Medulla oblongata (tissue), 1 donor: ENCODE measurements around the gene RIMS1.
"Not testable (repeated sequence)": the region's sequence is repeated elsewhere in the genome, so short reads cannot be mapped to it uniquely, and the experiment has no call there.

Experiments
- DNase-seq: peaks from one replicate; pipeline ENCODE4 v3.0.0-alpha.2; 2015; ENCODE audit errors: extremely low spot score

RIMS1 gene

GRCh38 chr6:71982389-71982788 lies 96.0 kb downstream of the RIMS1 start:
- no peak for DNase-seq

DNA sequence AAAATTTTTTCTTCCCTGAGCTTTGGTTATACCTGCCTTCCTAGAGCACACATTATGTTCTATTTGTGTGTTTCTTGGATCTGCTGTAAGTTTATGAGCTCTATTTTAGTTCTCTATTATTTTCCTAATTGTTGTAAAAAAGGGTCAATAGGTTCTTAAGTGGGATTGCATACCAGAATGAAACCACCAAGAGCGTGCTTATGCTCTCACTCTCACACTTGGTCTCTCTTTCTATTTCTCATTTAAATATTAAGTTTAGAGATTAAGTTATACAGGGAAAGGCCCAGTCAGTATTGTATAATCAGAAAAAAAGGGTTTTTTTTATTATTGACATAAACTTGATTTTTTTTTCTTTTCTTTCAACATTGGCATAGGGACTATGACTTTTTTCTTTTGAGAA lies 96.8 kb downstream of the RIMS1 start:
- DNase-seq, result no peak

DNA sequence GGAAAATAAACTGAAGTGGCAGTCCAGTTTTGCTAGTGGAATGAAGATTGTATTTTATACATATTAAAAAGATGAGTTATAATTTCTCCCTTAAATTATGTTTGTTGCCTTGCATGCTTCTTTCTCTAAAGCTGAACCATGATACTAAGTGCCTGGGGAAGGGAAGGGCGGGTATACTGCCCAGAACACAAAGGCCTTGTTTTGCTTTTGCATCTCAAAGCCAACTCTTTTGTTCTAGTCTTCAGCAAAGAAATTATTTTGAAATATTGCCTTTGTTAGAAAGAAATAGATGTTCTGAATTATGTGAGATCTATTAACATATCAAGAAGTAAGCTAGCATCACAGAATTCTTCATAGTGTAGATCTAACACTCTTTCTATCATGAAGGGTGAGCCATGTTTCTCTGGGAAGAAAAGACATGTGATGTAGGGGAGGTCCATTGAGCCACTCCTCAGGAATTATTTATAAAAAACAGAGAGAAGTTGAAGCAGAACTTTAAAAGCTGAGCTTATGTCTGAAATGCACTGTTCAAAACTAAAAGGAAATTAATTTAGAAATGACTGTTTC lies 108.4 kb downstream of the RIMS1 start:
- DNase-seq, result peak; percentile 4

DNA sequence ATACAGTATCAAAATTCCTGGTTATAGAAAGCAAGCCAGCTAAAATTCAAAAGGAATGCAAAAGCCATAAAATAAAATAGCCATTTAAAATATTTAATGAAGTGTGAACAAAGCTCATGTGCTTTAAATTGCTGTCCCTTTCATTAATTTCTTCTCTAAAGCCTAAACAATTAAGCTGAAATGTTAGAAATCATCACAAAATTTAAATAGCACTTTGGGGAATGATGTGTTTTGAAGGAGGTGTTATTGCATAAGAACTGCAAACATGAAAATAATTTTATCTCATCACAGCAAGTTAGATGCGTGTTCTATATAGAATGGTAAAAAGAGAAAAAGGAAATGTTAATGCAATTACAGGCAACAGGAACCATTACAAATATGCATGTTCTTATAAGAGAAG lies 111.0 kb downstream of the RIMS1 start:
- DNase-seq, result no peak

DNA sequence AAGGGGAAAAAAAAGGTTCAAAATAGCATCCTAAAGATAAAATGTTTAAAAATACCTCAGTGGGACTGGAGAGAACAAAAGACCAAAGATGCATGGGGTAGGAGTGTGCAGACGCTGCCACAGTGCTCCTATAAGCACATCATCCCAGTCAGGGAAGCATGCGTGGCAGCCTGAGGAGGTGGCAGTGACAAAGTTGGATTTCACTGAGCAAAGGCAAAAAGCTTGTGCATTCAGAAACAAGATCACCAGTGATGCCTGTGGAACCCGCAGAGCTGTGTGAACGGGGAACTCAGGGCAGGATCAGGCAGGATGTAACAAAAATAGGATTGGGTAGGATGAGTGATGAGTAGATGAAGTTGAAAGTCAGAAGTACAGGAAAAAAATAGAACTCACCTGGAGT lies 116.1 kb downstream of the RIMS1 start:
- no peak for DNase-seq

- DNase-seq, result not testable (repeated sequence)
Observed at GRCh38 chr6:72006591-72006990, 120.2 kb downstream of the RIMS1 start.

GRCh38 chr6:72022830-72023229 lies 136.5 kb downstream of the RIMS1 start:
- no peak for DNase-seq

DNA sequence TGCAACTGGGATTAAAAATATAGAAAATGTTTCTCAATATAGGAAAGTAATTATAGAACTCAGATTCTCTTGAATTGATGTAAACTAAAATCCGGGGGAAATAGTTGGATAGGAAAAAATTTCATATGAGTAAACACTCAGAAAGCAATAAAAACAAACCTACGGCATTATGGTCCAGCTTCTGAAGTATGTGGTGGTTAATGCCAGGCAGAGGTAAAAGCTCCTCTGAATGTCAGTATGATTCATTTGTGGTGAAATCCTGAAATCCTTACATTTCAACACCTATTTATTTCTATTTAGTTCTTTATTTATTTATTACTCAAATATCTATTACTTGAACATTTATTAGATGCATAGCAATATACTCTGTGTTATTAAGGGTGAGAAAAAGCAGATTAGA lies 145.1 kb downstream of the RIMS1 start:
- DNase-seq, result no peak

DNA sequence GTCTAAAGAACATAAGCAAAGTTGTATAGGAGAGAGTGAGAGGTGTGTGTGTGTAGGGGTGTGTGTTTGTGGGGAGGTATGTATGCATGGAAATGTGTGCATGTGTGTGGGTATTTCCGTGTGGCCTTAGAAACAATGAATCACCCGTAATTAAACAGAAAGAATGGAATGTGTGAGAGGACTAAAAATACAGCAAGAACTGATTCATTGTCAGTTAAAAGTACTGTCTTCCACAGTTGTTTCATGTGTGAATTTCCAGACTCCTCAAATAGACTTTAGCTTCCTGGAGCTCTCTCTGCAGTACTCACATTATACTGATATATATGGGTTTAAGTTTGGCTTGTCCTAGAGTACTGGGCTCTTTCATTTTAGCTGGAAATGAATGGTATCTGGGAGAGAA lies 145.7 kb downstream of the RIMS1 start:
- no peak for DNase-seq

DNA sequence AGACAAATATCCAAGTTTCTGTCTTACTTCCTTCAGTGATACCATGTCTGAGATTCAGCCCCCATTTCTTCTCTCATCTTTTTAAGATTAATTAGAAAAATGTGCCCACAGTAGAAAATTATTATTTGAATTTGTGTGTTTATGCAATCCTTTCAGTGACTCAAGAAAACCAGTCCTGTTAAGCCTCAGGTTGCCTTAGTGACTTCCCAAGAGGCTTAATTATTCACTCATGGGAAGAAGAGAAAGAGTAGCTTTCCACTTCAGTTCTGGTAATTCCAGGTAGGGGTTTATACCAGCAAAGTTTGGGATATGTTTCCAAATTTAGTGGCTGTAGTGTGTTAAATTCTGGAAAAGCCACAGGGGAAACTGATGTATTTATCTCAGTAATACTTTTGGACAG lies 149.1 kb downstream of the RIMS1 start:
- no peak for DNase-seq

DNA sequence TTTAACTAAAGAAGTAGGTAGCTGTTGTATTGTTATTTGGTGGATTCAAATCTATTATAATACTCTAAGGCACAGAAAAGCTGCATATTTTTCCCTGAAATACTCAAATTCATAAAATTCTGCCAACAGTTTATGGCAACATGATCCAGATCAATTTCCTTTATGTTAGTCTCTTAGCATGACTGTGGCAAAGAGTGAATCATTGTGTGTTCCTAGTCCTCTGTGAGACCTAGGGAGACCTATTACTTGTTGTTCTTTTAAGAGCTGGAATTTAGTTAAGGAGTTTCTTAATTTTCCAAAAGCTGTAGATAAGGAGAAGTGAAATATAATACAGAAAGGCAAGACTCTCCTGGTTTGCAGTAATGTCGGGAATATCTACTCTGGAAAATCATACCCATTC lies 149.6 kb downstream of the RIMS1 start:
- DNase-seq, result no peak

GRCh38 chr6:72037006-72037405 lies 150.7 kb downstream of the RIMS1 start:
- no peak for DNase-seq

GRCh38 chr6:72040111-72040510 lies 153.8 kb downstream of the RIMS1 start:
- no peak for DNase-seq

DNA sequence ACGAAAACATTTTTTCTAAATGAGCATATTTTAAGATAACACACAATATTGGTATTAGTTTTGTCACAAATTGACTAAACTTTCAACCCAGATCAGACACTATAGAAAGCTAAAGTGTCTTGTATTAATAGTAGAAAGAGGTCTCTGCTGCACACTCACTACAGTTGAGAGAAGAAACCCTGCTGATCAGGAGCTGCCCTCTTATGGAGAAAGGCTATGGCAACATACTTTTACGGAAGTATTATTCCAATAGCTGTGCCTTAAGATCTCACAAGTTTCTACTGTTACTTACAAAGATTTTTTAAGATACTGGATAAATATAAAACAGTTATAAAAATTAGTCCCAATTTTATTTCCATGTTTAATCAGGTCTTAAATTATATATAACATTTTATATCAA lies 155.7 kb downstream of the RIMS1 start:
- DNase-seq, result peak; percentile 26

GRCh38 chr6:72048080-72048479 lies 161.7 kb downstream of the RIMS1 start:
- DNase-seq, result peak; percentile 23

DNA sequence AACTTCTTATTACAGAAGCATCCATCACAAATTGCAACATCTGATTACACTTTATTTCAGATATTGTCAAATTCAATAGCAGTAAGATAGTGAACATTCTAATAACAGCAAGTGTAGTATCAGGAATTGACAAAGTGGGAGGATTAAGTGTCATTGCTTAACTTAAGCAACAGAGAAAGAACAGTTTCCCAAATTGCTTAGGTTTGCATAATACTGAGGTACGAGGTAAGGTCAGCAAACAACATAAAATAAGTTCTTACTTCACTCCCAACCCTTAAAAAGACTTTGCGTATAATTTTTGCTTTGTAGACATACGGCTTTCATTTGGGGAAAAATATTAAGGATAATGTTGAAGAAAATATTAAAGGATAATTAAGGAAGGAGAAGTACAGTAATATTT lies 163.0 kb downstream of the RIMS1 start:
- no peak for DNase-seq

DNA sequence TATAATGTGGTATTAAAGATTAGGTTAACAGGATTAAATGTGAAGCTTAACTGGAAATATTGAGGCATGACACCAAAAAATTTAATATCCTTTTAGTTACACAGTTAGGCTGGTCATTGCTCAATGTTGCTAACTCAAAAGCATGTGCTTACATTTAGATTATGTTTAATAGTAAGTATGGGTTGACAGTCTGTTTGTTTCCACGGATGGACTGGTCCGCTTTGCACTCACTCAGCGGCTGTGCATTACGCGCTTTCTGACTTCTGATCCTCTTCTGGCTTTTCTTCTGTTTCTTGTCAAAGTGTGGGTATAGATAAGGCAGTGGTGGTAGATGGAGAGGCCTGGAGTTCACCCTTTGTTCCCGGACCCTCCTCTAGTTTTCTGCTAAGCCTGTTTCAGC lies 174.9 kb downstream of the RIMS1 start:
- DNase-seq, result no peak

DNA sequence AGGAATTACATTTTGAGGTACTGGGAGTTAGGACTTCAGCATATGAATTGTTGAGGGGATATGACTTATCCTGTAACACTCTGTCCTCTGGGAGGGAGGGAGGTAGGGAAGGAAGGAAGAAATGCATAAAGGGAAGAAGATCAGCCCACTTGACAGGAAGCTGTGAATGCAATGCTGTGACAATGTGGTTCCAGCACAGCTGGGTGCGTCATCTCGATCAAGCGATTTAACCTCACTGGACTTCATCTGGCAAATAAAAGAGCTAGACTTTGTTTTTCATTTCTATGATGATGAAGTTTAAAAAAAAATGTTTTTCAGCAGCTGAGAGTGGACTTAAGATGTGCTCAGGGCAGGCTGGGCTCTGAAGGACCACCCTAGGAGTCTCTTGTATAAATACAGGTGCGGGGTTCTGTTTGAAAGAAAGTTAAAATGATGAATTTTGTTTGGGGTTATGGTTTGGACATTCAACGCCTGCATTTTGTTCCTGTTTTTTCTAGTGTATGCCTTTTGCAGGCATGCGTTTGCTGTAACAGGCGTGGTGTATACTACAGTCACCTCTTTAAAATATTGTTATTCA lies 178.1 kb downstream of the RIMS1 start:
- no peak for DNase-seq

DNA sequence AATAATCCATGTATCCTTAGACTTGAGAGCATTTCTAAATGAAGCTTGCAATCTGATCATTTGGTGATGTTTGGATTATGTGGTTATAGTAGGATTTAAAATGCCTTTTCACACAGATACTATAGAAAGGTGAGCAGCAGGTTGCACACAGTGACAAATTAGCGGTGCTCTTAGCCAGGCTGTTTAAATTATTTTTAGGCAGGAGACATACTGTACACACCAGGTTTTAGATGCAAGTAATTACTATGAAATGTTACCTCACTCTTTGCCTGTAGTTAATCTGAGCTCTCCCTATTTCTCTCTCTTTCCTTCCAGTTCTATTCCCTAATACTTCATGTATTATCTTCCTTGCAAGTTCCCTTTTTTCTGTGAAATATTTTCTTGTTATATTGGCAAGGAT lies 191.7 kb downstream of the RIMS1 start:
- DNase-seq, result no peak

- DNase-seq, result no peak
Observed at GRCh38 chr6:72080260-72080941, 194.1 kb downstream of the RIMS1 start.

DNA sequence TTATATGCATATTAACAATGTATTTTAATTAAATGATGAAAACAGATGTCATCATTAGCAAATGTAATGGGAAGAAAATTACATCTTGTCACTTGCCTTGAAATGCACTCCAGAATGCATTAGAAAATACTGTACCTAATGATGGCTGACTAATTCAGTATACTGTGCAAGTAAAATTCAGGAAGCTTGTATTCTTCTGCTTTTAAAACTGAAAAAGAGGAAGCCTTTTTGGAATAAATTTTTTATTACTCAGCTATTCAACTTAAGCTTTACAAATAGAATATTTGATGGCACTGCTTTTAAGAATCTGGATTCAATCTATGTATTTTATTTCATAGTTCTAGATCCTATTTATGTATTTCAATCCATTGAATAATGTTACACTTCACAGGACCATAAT lies 195.5 kb downstream of the RIMS1 start:
- DNase-seq, result no peak

GRCh38 chr6:72083976-72084375 lies 197.6 kb downstream of the RIMS1 start:
- DNase-seq, result no peak

GRCh38 chr6:72084992-72085569 lies 198.7 kb downstream of the RIMS1 start:
- peak; percentile 51 for DNase-seq
